Activated CD8-positive, alpha-beta T cell treated with anti-CD3 and anti-CD28 coated beads for 36 hours (primary cell): Measurements from ENCODE around the gene MTUS2. TPM values are rescaled to one million over a fixed set of nuclear protein-coding genes. Genes with fewer than 3 reads are reported as not detected.

Source experiments
- ATAC-seq: fragments of 200-7000 bp; cut with Tn5 transposase; one replicate; pipeline ENCODE4 v1.10.0; 2021; ENCODE audit warnings: mild to moderate bottlenecking, moderate library complexity
- CTCF ChIA-PET: fragments of 350-600 bp; sonication (Branson Sonifier 250); formaldehyde crosslinking; loops from one replicate; lab custom pipeline; 2021; ENCODE audit warnings: antibody characterized with exemption; lab: Charles Lee
- POLR2A ChIA-PET: fragments of 350-600 bp; sonication (Branson Sonifier 250); formaldehyde crosslinking; loops from one replicate; lab custom pipeline; 2021; ENCODE audit warnings: antibody characterized with exemption; lab: Charles Lee
- DNase-seq: peaks from one replicate; pipeline ENCODE4 v3.0.0-alpha.2; 2020
- H3K27ac Mint-ChIP-seq: one replicate; pipeline ENCODE4 v1.8.0; 2021; ENCODE audit warnings: mild to moderate bottlenecking, mixed read lengths
- H3K27me3 Mint-ChIP-seq: one replicate; pipeline ENCODE4 v1.8.0; 2021; ENCODE audit warnings: mixed read lengths
- H3K36me3 Mint-ChIP-seq: one replicate; pipeline ENCODE4 v1.8.0; 2021; ENCODE audit warnings: low read depth, mixed read lengths
- H3K4me1 Mint-ChIP-seq: one replicate; pipeline ENCODE4 v1.8.0; 2021; ENCODE audit warnings: low read depth, mixed read lengths
- H3K4me3 Mint-ChIP-seq: one replicate; pipeline ENCODE4 v1.8.0; 2021; ENCODE audit warnings: mild to moderate bottlenecking, moderate library complexity, mixed read lengths
- H3K9me3 Mint-ChIP-seq: one replicate; pipeline ENCODE4 v1.8.0; 2021; ENCODE audit warnings: mixed read lengths
- intact Hi-C: fragments of 100-400 bp; cut with micrococcal nuclease; formaldehyde crosslinking; loops from one replicate; pipeline ENCODE4 v1.10.0; 2022
- total RNA-seq, 2 experiments: library from RNA; stranded (reverse); gene quantifications; one replicate each; pipeline ENCODE4 v1.2.3, GENCODE V29; 2021
- TF ChIP-seq, protein P1 (sequence below): fragments of 200-600 bp; IDR thresholded peaks from one replicate; pipeline ENCODE4 v1.8.0; 2022; ENCODE audit warnings: antibody characterized with exemption, mild to moderate bottlenecking

The MTUS2 gene
- total RNA-seq, 2 experiments from 2014 or later = not detected

DNA sequence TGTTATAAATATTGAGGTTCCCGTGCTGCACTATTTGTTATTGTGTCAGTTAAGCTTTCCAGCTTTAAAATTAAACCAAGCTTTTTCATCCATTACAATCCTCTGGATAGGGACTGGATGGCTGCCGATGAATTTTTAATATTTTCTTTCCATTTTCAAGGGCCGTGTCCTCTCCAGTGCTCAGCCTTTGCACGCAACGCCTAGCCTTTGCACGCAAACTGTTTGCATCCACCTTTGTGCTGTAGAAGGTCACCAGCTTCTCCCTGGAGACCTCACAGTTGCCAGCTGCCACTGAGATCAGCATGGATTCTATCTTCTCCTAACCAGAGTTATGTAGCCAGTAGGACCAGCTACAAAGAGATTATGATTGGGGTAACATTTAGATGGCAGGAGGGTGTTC, 534.9 kb downstream of the MTUS2 start:
- H3K9me3 Mint-ChIP-seq = no peaks in the 10 kb centered on the region
- POLR2A ChIA-PET = no interaction called here
- intact Hi-C loops = no loop called here

DNA sequence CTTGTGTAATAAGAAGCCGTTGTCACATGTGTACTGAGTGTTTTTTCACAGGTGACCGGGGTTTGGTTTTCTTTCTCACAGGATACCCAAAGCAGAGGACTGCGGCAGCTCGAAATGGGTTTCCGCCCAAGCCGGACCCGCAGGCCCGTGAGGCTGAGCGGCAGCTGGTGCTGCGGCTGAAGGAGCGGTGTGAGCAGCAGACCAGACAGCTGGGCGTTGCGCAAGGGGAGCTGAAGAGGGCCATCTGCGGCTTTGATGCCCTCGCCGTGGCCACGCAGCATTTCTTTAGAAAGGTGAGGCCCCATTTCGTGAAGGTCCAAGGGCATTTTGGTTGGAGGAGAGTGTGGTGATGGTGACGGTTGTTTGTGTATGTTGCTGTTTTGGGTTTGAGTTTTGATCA, 539.0 kb downstream of the MTUS2 start:
- Mint-ChIP-seq H3K4me3 (no peak overlapping the region), H3K9me3 (no peaks in the 10 kb centered on the region), H3K27ac (no peak overlapping the region), H3K27me3 (peaks cover 3% of the 10 kb centered on the region), H3K4me1 (no peaks in the 10 kb centered on the region), H3K36me3 (no peaks in the 10 kb centered on the region)
- ChIA-PET CTCF (no interaction called here), POLR2A (no interaction called here)
- DNase-seq (no peak), ATAC-seq (no peak)
- intact Hi-C loops = no loop called here
- TF ChIP-seq, protein P1, sequence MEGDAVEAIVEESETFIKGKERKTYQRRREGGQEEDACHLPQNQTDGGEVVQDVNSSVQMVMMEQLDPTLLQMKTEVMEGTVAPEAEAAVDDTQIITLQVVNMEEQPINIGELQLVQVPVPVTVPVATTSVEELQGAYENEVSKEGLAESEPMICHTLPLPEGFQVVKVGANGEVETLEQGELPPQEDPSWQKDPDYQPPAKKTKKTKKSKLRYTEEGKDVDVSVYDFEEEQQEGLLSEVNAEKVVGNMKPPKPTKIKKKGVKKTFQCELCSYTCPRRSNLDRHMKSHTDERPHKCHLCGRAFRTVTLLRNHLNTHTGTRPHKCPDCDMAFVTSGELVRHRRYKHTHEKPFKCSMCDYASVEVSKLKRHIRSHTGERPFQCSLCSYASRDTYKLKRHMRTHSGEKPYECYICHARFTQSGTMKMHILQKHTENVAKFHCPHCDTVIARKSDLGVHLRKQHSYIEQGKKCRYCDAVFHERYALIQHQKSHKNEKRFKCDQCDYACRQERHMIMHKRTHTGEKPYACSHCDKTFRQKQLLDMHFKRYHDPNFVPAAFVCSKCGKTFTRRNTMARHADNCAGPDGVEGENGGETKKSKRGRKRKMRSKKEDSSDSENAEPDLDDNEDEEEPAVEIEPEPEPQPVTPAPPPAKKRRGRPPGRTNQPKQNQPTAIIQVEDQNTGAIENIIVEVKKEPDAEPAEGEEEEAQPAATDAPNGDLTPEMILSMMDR = no peak

More for the DNA sequence above, 534.9 kb downstream of the MTUS2 start:
- no peak overlapping the region for H3K27ac Mint-ChIP-seq
- no peak for DNase-seq
- CTCF ChIA-PET = interaction anchor here (1.3 kb wide), 1 partner anchor 14 kb away, joined by 3 read pairs; no protein-coding TSS in a partner anchor
- no peaks in the 10 kb centered on the region for H3K4me1 Mint-ChIP-seq
- H3K36me3 Mint-ChIP-seq = no peaks in the 10 kb centered on the region
- TF ChIP-seq, protein P1 = no peak
- no peak for ATAC-seq
- peaks cover 5% of the 10 kb centered on the region for H3K27me3 Mint-ChIP-seq
- no peak overlapping the region for H3K4me3 Mint-ChIP-seq

DNA sequence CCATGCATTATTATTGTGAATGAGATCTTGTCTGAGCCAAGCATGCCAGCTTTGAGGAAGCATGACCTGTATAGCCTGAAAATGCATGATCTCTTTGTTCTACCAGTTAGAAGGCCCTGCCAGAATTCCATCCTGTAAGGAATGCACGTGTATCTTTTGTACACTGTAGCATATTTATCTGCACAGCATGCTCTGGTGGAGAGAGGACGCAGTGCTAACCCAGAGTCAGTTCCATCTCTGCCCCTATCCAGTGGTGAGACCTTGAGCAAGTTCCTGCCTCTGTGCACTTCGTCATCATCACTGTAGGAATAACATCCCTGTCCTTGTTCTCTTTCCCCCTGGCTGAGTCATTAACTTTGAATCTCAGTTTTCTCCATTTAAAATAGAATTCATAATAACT, 541.6 kb downstream of the MTUS2 start:
- DNase-seq (no peak), ATAC-seq (no peak)
- ChIA-PET CTCF (interaction anchor here (0.9 to 1.2 kb wide), 2 partner anchors 11 to 20 kb away, joined by 3 to 4 read pairs; no protein-coding TSS in a partner anchor), POLR2A (no interaction called here)
- no peak overlapping the region for H3K4me3 Mint-ChIP-seq
- TF ChIP-seq, protein P1 = no peak
- peaks cover 4% of the 10 kb centered on the region for H3K27me3 Mint-ChIP-seq
- H3K4me1 Mint-ChIP-seq = no peaks in the 10 kb centered on the region
- no peaks in the 10 kb centered on the region for H3K9me3 Mint-ChIP-seq
- intact Hi-C loops = loop anchor here (10.0 kb wide), 1 partner anchor 547 kb away; no protein-coding TSS in a partner anchor
- H3K27ac Mint-ChIP-seq = no peak overlapping the region
- no peaks in the 10 kb centered on the region for H3K36me3 Mint-ChIP-seq

DNA sequence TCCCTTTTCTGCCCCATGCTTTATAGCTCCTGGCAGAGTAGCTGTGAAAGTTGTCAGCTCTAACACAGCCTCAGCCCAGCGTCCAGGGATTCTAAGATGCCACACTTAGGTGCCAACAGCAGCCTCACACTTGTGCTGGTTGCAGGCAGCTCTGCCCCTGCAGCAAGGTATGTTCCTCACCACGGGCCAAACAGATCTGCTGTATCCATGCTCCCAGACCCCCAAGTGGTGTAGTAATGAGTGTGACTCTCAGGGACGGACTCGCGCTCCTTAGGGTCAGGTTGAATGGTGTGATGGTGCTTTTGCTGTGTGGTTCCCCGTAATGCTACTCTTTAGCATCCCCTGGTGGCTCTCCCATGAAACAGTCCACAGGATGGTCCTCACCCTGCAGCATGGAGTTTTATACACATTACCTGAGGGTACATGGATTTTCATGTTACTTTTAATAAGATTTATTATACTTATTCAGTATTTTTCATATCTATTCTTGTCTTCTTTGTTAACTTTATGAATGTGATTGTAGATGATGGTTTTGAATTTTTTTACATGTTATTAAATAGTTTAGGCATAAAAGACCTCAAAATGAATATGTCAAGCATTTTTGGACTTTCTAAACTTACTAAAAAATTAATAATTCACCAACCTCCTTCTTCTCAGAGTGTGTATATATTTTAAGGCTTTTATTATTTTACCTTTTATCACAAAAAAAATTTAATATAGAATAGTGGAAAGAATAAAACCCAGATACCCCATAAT, 542.9 kb downstream of the MTUS2 start:
- no peaks in the 10 kb centered on the region for H3K4me1 Mint-ChIP-seq
- ChIA-PET POLR2A (no interaction called here), CTCF (interaction anchor here (0.7 to 2.1 kb wide), 6 partner anchors 9 to 34 kb away, joined by 3 to 16 read pairs (median 4); no protein-coding TSS in a partner anchor)
- ATAC-seq (peak; percentile 83), DNase-seq (peak; percentile 41)
- no peaks in the 10 kb centered on the region for H3K36me3 Mint-ChIP-seq
- no peak overlapping the region for H3K4me3 Mint-ChIP-seq
- peaks cover 8% of the 10 kb centered on the region for H3K27me3 Mint-ChIP-seq
- no peak overlapping the region for H3K27ac Mint-ChIP-seq
- no peaks in the 10 kb centered on the region for H3K9me3 Mint-ChIP-seq
- TF ChIP-seq, protein P1 = peak; percentile 83
- intact Hi-C loops = loop anchor here (10.0 kb wide), 1 partner anchor 548 kb away; no protein-coding TSS in a partner anchor
